ENCODE results near the gene VDR.

GRCh38 chr12:47854531-47854930 is 50.3 kb downstream of the VDR start:
- no peak for TF ChIP-seq YY1 (IDR thresholded peaks at IDR 0.05; ENCODE audit: insufficient read depth, insufficient read length)
- no peak for TF ChIP-seq SUZ12 (IDR thresholded peaks at IDR 0.05; ENCODE audit: extremely low read depth, insufficient read depth, insufficient read length)
- TF ChIP-seq ZNF274 (IDR thresholded peaks at IDR 0.05; ENCODE audit: low read depth, low read length): no peak

Data from NT2/D1 (cell line).